Stimulated activated naive B cell treated with anti-CD40 and anti-IgM and Interleukin-4, amounts not matched to agents 10 μg/mL and 1 μg/mL and 100 μg/mL, for 72 hours (primary cell): ENCODE data around the gene BEND6.
"Not testable (repeated sequence)": the region's sequence is repeated elsewhere in the genome, so short reads cannot be mapped to it uniquely, and the experiment has no call there.

Source experiments
- ATAC-seq, 2 donors: fragments of 150-1000 bp; cut with Tn5 transposase; replicated peaks; 2 replicates each; pipeline ENCODE4 v1.10.0; 2021; ENCODE audit warnings: moderate library complexity in 1 of 2
- DNase-seq: peaks from one replicate; pipeline ENCODE4 v3.0.0; 2021
- H3K27ac Mint-ChIP-seq: one replicate; pipeline ENCODE4 v1.8.0; 2022; ENCODE audit warnings: mild to moderate bottlenecking, mixed read lengths
- H3K27me3 Mint-ChIP-seq, 2 donors: one replicate each; pipeline ENCODE4 v1.8.0; 2022; ENCODE audit warnings: mixed read lengths in 2 of 2
- H3K36me3 Mint-ChIP-seq, 2 donors: one replicate each; pipeline ENCODE4 v1.8.0; 2022; ENCODE audit warnings: mixed read lengths in 2 of 2, mild to moderate bottlenecking in 1 of 2
- H3K4me1 Mint-ChIP-seq, 2 donors: one replicate each; pipeline ENCODE4 v1.8.0; 2022; ENCODE audit warnings: mixed read lengths in 2 of 2, mild to moderate bottlenecking in 1 of 2
- H3K4me3 Mint-ChIP-seq, 2 donors: one replicate each; pipeline ENCODE4 v1.8.0; 2022; ENCODE audit warnings: mild to moderate bottlenecking in 2 of 2, mixed read lengths in 2 of 2, moderate library complexity in 1 of 2
- H3K9me3 Mint-ChIP-seq, 2 donors: one replicate each; pipeline ENCODE4 v1.8.0; 2022; ENCODE audit warnings: mixed read lengths in 2 of 2, mild to moderate bottlenecking in 1 of 2

The BEND6 gene

GRCh38 chr6:57013521-57013926 is 58.6 kb downstream of the BEND6 start:
- H3K4me3 Mint-ChIP-seq, result no peak overlapping the region
- no peaks in the 10 kb centered on the region for H3K4me1 Mint-ChIP-seq
- H3K9me3 Mint-ChIP-seq, result no peaks in the 10 kb centered on the region
- H3K36me3 Mint-ChIP-seq, result no peaks in the 10 kb centered on the region
- H3K27me3 Mint-ChIP-seq, result peaks cover 5 to 15% of the 10 kb centered on the region in 2 donors
- no peak overlapping the region for H3K27ac Mint-ChIP-seq
- DNase-seq (no peak), ATAC-seq (no peak)

- no peaks in the 10 kb centered on the region for H3K4me1 Mint-ChIP-seq
- no peak overlapping the region for H3K4me3 Mint-ChIP-seq
- H3K27ac Mint-ChIP-seq, result no peak overlapping the region
- H3K9me3 Mint-ChIP-seq, result no peaks in the 10 kb centered on the region
- ATAC-seq (no peak), DNase-seq (no peak)
- H3K36me3 Mint-ChIP-seq, result no peaks in the 10 kb centered on the region
- peaks cover 0 to 15% of the 10 kb centered on the region in 2 donors for H3K27me3 Mint-ChIP-seq
These were observed 62.2 kb downstream of the BEND6 start for GRCh38 chr6:57017069-57017468.

GRCh38 chr6:57017841-57018240 is 62.9 kb downstream of the BEND6 start:
- no peak overlapping the region for H3K27ac Mint-ChIP-seq
- no peaks in the 10 kb centered on the region for H3K36me3 Mint-ChIP-seq
- DNase-seq, result no peak
- no peak for ATAC-seq
- H3K27me3 Mint-ChIP-seq, result peaks cover 0 to 14% of the 10 kb centered on the region in 2 donors
- no peak overlapping the region for H3K4me3 Mint-ChIP-seq
- no peaks in the 10 kb centered on the region for H3K4me1 Mint-ChIP-seq
- H3K9me3 Mint-ChIP-seq, result no peaks in the 10 kb centered on the region

- ATAC-seq (no peak), DNase-seq (no peak)
- Mint-ChIP-seq H3K36me3 (peaks cover under 1% of the 10 kb centered on the region in 2 donors), H3K27ac (no peak overlapping the region), H3K27me3 (peaks cover 0 to 5% of the 10 kb centered on the region in 2 donors), H3K4me1 (no peaks in the 10 kb centered on the region), H3K9me3 (peaks cover 1 to 2% of the 10 kb centered on the region in 2 donors), H3K4me3 (no peak overlapping the region)
These were observed 64.5 kb downstream of the BEND6 start for GRCh38 chr6:57019434-57019833.

- Mint-ChIP-seq H3K27me3 (peaks cover 6 to 9% of the 10 kb centered on the region in 2 donors), H3K27ac (no peak overlapping the region), H3K4me1 (no peaks in the 10 kb centered on the region), H3K4me3 (no peak overlapping the region), H3K9me3 (peaks cover 13 to 15% of the 10 kb centered on the region in 2 donors), H3K36me3 (peaks cover 4 to 13% of the 10 kb centered on the region in 2 donors)
- ATAC-seq (peak; percentile 67 to 73), DNase-seq (no peak)
These were observed 66.3 kb downstream of the BEND6 start for GRCh38 chr6:57021086-57021720.

- H3K36me3 Mint-ChIP-seq, result peaks cover 4 to 13% of the 10 kb centered on the region in 2 donors
- H3K27ac Mint-ChIP-seq, result no peak overlapping the region
- H3K27me3 Mint-ChIP-seq, result peaks cover 8 to 17% of the 10 kb centered on the region in 2 donors
- peaks cover 13 to 15% of the 10 kb centered on the region in 2 donors for H3K9me3 Mint-ChIP-seq
- no peak for DNase-seq
- no peak for ATAC-seq
- no peaks in the 10 kb centered on the region for H3K4me1 Mint-ChIP-seq
- no peak overlapping the region for H3K4me3 Mint-ChIP-seq
These were observed 69.4 kb downstream of the BEND6 start for GRCh38 chr6:57024321-57024720.

- Mint-ChIP-seq H3K4me1 (no peaks in the 10 kb centered on the region), H3K4me3 (no peak overlapping the region), H3K27me3 (peaks cover 11 to 20% of the 10 kb centered on the region in 2 donors), H3K36me3 (peaks cover 4 to 13% of the 10 kb centered on the region in 2 donors), H3K27ac (no peak overlapping the region), H3K9me3 (peaks cover 13 to 15% of the 10 kb centered on the region in 2 donors)
- no peak for DNase-seq
- ATAC-seq, result no peak
These were observed 69.9 kb downstream of the BEND6 start for GRCh38 chr6:57024775-57025174.

- Mint-ChIP-seq H3K36me3 (peaks cover 4 to 13% of the 10 kb centered on the region in 2 donors), H3K9me3 (peaks cover 13 to 15% of the 10 kb centered on the region in 2 donors), H3K4me1 (no peaks in the 10 kb centered on the region), H3K4me3 (no peak overlapping the region), H3K27me3 (peaks cover 11 to 20% of the 10 kb centered on the region in 2 donors), H3K27ac (no peak overlapping the region)
- ATAC-seq, result no peak
- no peak for DNase-seq
These were observed 71.1 kb downstream of the BEND6 start for GRCh38 chr6:57026001-57026400.

- Mint-ChIP-seq H3K27me3 (peaks cover 19 to 24% of the 10 kb centered on the region in 2 donors), H3K4me1 (no peaks in the 10 kb centered on the region), H3K9me3 (peaks cover 13 to 15% of the 10 kb centered on the region in 2 donors), H3K27ac (no peak overlapping the region), H3K36me3 (peaks cover 4 to 13% of the 10 kb centered on the region in 2 donors), H3K4me3 (no peak overlapping the region)
- no peak for ATAC-seq
- DNase-seq, result no peak
These were observed 72.4 kb downstream of the BEND6 start for GRCh38 chr6:57027301-57027700.

GRCh38 chr6:57029213-57029612 is 74.3 kb downstream of the BEND6 start:
- no peak overlapping the region for H3K4me3 Mint-ChIP-seq
- ATAC-seq (no peak), DNase-seq (no peak)
- H3K27me3 Mint-ChIP-seq, result peaks cover 19 to 24% of the 10 kb centered on the region in 2 donors
- peaks cover 4 to 13% of the 10 kb centered on the region in 2 donors for H3K36me3 Mint-ChIP-seq
- H3K9me3 Mint-ChIP-seq, result peaks cover 13 to 15% of the 10 kb centered on the region in 2 donors
- no peaks in the 10 kb centered on the region for H3K4me1 Mint-ChIP-seq
- H3K27ac Mint-ChIP-seq, result no peak overlapping the region

- H3K27me3 Mint-ChIP-seq, result peaks cover 22 to 26% of the 10 kb centered on the region in 2 donors
- H3K27ac Mint-ChIP-seq, result no peak overlapping the region
- no peak overlapping the region for H3K4me3 Mint-ChIP-seq
- ATAC-seq (no peak), DNase-seq (no peak)
- H3K4me1 Mint-ChIP-seq, result no peaks in the 10 kb centered on the region
- H3K9me3 Mint-ChIP-seq, result no peaks in the 10 kb centered on the region
- no peaks in the 10 kb centered on the region for H3K36me3 Mint-ChIP-seq
These were observed 78.3 kb downstream of the BEND6 start for GRCh38 chr6:57033228-57033627.

- no peak for ATAC-seq
- peaks cover 23 to 26% of the 10 kb centered on the region in 2 donors for H3K27me3 Mint-ChIP-seq
- no peak overlapping the region for H3K4me3 Mint-ChIP-seq
- no peak for DNase-seq
- no peaks in the 10 kb centered on the region for H3K36me3 Mint-ChIP-seq
- no peaks in the 10 kb centered on the region for H3K9me3 Mint-ChIP-seq
- no peaks in the 10 kb centered on the region for H3K4me1 Mint-ChIP-seq
- H3K27ac Mint-ChIP-seq, result no peak overlapping the region
These were observed 80.6 kb downstream of the BEND6 start for GRCh38 chr6:57035549-57035948.

- H3K4me3 Mint-ChIP-seq, result no peak overlapping the region
These were observed 84.0 kb downstream of the BEND6 start for GRCh38 chr6:57038906-57039305.

GRCh38 chr6:57040011-57040410 is 85.1 kb downstream of the BEND6 start:
- Mint-ChIP-seq H3K27ac (no peak overlapping the region), H3K4me3 (no peak overlapping the region), H3K4me1 (no peaks in the 10 kb centered on the region), H3K36me3 (no peaks in the 10 kb centered on the region), H3K27me3 (peaks cover 30 to 46% of the 10 kb centered on the region in 2 donors), H3K9me3 (peaks cover 0 to 3% of the 10 kb centered on the region in 2 donors)
- ATAC-seq (peak; percentile 52 to 56), DNase-seq (no peak)

More at GRCh38 chr6:57038906-57039305, 84.0 kb downstream of the BEND6 start:
- H3K9me3 Mint-ChIP-seq, result peaks cover 0 to 2% of the 10 kb centered on the region in 2 donors
- DNase-seq (no peak), ATAC-seq (no peak)
- H3K27me3 Mint-ChIP-seq, result peaks cover 30 to 44% of the 10 kb centered on the region in 2 donors
- H3K36me3 Mint-ChIP-seq, result no peaks in the 10 kb centered on the region
- H3K4me1 Mint-ChIP-seq, result no peaks in the 10 kb centered on the region
- no peak overlapping the region for H3K27ac Mint-ChIP-seq

GRCh38 chr6:57044061-57044460 is 89.2 kb downstream of the BEND6 start:
- peaks cover 7 to 10% of the 10 kb centered on the region in 2 donors for H3K36me3 Mint-ChIP-seq
- H3K4me3 Mint-ChIP-seq, ATAC-seq, DNase-seq, H3K27ac Mint-ChIP-seq, H3K9me3 Mint-ChIP-seq: not testable (repeated sequence)
- H3K27me3 Mint-ChIP-seq, result peaks cover 18 to 40% of the 10 kb centered on the region in 2 donors
- peaks cover 9 to 11% of the 10 kb centered on the region in 2 donors for H3K4me1 Mint-ChIP-seq
